Measurements from ENCODE around the gene PRKAA1.

GRCh38 chr5:40832345-40832744 is 34.2 kb upstream of the PRKAA1 start:
- no peak for TF ChIP-seq YY1 (IDR thresholded peaks at IDR 0.05; ENCODE audit: low read depth)
- TF ChIP-seq CHD2 (IDR thresholded peaks at IDR 0.05; ENCODE audit: low read length, partially characterized antibody), result no peak
- no peak for TF ChIP-seq CTCF (IDR thresholded peaks at IDR 0.05)
- TF ChIP-seq, protein P1, sequence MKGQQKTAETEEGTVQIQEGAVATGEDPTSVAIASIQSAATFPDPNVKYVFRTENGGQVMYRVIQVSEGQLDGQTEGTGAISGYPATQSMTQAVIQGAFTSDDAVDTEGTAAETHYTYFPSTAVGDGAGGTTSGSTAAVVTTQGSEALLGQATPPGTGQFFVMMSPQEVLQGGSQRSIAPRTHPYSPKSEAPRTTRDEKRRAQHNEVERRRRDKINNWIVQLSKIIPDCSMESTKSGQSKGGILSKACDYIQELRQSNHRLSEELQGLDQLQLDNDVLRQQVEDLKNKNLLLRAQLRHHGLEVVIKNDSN (IDR thresholded peaks at IDR 0.05; ENCODE audit: borderline replicate concordance, low read depth), result no peak
- TF ChIP-seq EZH2phosphoT487 (IDR thresholded peaks at IDR 0.05; ENCODE audit: borderline replicate concordance, low read depth), result no peak
- TF ChIP-seq MAX (IDR thresholded peaks at IDR 0.05; ENCODE audit: low read depth), result no peak
- TF ChIP-seq GATA2 (CRISPR knock-in tag; IDR thresholded peaks at IDR 0.05), result no peak
- TF ChIP-seq EP300 (IDR thresholded peaks at IDR 0.05; ENCODE audit: borderline replicate concordance in 1 of 2, low read depth in 1 of 2, low read length in 1 of 2), result no peak
